ENCODE data around the gene PPL. TPM values are rescaled to one million over a fixed set of nuclear protein-coding genes. Genes with fewer than 3 reads are reported as not detected.

Gene PPL
- total RNA-seq, 1 experiment from 2014 or later = 56.4 TPM

DNA sequence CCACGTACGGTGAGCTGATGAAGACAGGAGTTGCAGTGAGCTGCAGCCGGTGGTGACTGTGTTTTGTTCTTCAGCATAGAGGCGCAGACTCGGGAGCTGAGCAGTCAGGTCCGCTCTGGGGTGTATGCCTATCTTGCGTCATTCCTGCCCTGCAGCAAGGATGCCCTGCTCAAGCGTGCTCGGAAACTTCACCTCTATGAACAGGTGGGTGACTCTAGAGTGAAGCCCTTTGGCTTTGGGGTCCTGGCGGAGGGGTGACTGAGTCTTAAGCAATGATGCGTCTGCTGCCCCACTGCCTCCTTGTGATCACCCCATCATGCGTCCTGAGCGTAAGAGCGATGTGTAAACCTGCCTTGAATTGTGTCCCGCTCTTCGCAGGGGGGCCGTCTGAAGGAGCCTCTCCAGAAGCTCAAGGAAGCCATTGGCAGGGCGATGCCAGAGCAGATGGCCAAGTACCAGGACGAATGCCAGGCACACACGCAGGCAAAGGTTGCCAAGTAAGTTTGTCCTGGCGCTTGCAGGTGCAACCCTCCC lies 66.7 kb downstream of the PPL start:
- BruUV-seq (replicated peaks) = no TSS peak
- H3K9ac ChIP-seq (ENCODE audit: low read length) = no peak overlapping the region
- ChIA-PET CTCF (no interaction called here), POLR2A (no interaction called here), RAD21 (ENCODE audit: low non-redundant PET in 1 of 2, low total read pairs in 2 of 2, uncharacterized antibody in 2 of 2, unreplicated experiment in 2 of 2) (no interaction called here)
- no peak overlapping the region for H3K4me3 ChIP-seq (replicated peaks in 1 of 2; ENCODE audit: low read depth in 1 of 2, low read length in 2 of 2)
- no peaks in the 10 kb centered on the region for H3K9me3 ChIP-seq (ENCODE audit: control insufficient read depth in 1 of 2, insufficient read depth in 1 of 2, low read depth in 1 of 2, low read length in 2 of 2)
- ATAC-seq (no peak), DNase-seq (ENCODE audit: low read depth, low spot score) (no peak)
- peaks cover 31 to 37% of the 10 kb centered on the region in 2 experiments for H3K36me3 ChIP-seq (ENCODE audit: control insufficient read depth in 1 of 2, insufficient read depth in 2 of 2, low read length in 2 of 2)
- H2AFZ ChIP-seq (ENCODE audit: low read depth, low read length, poor library complexity, severe bottlenecking) = no peak overlapping the region
- intact Hi-C loops (cut with micrococcal nuclease) = no loop called here
- H3K9me2 ChIP-seq (ENCODE audit: insufficient read depth) = no peaks in the 10 kb centered on the region
- H3K27ac ChIP-seq (ENCODE audit: low read depth, low read length) = no peak overlapping the region
- no peaks in the 10 kb centered on the region for H3K27me3 ChIP-seq (ENCODE audit: insufficient read depth, low read length)
- no peak overlapping the region for H3K4me2 ChIP-seq (ENCODE audit: low read length)
- H4K20me1 ChIP-seq (ENCODE audit: insufficient read depth) = no peaks in the 10 kb centered on the region; the same call in 1 of the 2 replicates
- H3K4me1 ChIP-seq (ENCODE audit: control insufficient read depth in 1 of 2, insufficient read depth in 2 of 2, low read length in 2 of 2) = no peaks in the 10 kb centered on the region
- H3K79me2 ChIP-seq (ENCODE audit: insufficient read depth, low read length) = peaks cover 40% of the 10 kb centered on the region
- TF ChIP-seq EGR1 (IDR thresholded peaks at IDR 0.05; ENCODE audit: low read depth) (no peak), FOSL1 (IDR thresholded peaks at IDR 0.05; ENCODE audit: low read depth) (no peak), CEBPB (IDR thresholded peaks at IDR 0.05; ENCODE audit: low read depth) (no peak), CBX3 (IDR thresholded peaks at IDR 0.05; ENCODE audit: low read depth) (no peak), SRF (IDR thresholded peaks at IDR 0.05; ENCODE audit: low read depth) (no peak), SP1 (IDR thresholded peaks at IDR 0.05; ENCODE audit: low read depth) (no peak), SIN3A (IDR thresholded peaks at IDR 0.05; ENCODE audit: low read depth) (no peak)
- TF ChIP-seq, protein P1, sequence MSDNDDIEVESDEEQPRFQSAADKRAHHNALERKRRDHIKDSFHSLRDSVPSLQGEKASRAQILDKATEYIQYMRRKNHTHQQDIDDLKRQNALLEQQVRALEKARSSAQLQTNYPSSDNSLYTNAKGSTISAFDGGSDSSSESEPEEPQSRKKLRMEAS (IDR thresholded peaks at IDR 0.05) = no peak
- TF ChIP-seq, protein P2, sequence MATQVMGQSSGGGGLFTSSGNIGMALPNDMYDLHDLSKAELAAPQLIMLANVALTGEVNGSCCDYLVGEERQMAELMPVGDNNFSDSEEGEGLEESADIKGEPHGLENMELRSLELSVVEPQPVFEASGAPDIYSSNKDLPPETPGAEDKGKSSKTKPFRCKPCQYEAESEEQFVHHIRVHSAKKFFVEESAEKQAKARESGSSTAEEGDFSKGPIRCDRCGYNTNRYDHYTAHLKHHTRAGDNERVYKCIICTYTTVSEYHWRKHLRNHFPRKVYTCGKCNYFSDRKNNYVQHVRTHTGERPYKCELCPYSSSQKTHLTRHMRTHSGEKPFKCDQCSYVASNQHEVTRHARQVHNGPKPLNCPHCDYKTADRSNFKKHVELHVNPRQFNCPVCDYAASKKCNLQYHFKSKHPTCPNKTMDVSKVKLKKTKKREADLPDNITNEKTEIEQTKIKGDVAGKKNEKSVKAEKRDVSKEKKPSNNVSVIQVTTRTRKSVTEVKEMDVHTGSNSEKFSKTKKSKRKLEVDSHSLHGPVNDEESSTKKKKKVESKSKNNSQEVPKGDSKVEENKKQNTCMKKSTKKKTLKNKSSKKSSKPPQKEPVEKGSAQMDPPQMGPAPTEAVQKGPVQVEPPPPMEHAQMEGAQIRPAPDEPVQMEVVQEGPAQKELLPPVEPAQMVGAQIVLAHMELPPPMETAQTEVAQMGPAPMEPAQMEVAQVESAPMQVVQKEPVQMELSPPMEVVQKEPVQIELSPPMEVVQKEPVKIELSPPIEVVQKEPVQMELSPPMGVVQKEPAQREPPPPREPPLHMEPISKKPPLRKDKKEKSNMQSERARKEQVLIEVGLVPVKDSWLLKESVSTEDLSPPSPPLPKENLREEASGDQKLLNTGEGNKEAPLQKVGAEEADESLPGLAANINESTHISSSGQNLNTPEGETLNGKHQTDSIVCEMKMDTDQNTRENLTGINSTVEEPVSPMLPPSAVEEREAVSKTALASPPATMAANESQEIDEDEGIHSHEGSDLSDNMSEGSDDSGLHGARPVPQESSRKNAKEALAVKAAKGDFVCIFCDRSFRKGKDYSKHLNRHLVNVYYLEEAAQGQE (IDR thresholded peaks at IDR 0.05; ENCODE audit: low read depth) = no peak
